Sigmoid colon (tissue), 4 donors: ENCODE data around the gene SHISAL1.
A peak's percentile ranks its signal among the peaks of the same experiment; 100 is the strongest.

ENCODE experiments used
- EP300 ChIP-seq, 4 donors: sonication (generic); formaldehyde crosslinking; IDR thresholded peaks; one replicate each; pipeline ENCODE4 v1.6.1; 2017; ENCODE audit warnings: antibody characterized with exemption in 4 of 4
- POLR2A ChIP-seq, 2 donors: fragments of 450-650 bp; IDR thresholded peaks; one replicate each; pipeline ENCODE4 v1.6.1; 2016; ENCODE audit warnings: antibody characterized with exemption in 2 of 2, mild to moderate bottlenecking in 2 of 2, moderate library complexity in 2 of 2
- POLR2AphosphoS5 ChIP-seq, 4 donors: sonication (generic); formaldehyde crosslinking; IDR thresholded peaks; one replicate each; pipeline ENCODE4 v1.6.1; 2017; ENCODE audit warnings: antibody characterized with exemption in 4 of 4
- TF ChIP-seq, protein P1 (sequence below), 4 experiments: fragments of 450-650 bp in 3 of 4; fragments of 200-600 bp in 1 of 4; IDR thresholded peaks; one replicate each; pipeline ENCODE4 v1.5.1; 2016 to 2019; ENCODE audit warnings: antibody characterized with exemption in 4 of 4, mild to moderate bottlenecking in 3 of 4, moderate library complexity in 2 of 4

DNA sequence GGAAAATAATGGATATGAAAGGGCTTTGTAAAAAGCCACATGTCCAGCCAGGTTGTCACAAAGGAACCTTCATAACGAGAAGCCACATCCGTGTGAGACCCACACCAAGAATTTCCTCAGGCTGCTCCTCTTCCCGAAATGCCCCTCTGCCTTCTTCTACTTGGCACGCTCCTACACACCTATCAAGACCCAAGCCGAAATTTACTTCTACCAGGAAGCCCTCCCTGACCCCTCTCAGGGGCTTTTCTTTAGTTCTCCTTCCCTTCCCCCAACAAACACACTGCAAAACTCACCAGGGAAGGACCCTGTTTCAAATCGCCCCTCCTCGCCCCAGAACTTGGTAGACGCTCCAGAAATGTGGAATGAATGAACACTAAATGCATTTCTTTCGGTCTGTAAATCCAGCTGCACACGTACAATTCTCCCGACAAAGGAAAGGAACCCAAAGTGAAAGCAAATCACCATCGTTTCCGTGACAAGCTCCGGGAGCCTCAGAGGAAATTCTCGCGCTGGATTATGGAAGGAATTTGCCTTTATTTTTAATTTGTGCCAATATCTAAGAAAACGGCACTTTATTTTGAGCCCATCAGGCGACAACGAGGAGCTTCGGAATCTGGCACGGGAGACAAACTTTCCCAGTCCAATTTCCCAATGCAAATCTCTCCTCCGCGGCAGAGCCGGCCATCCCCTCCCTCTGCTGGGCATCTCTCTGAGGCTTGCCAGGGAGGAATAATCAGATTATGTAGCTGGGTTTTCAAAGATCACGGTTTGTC, 13.2 kb upstream of the SHISAL1 start:
- TF ChIP-seq POLR2A (IDR thresholded peaks at IDR 0.05) (no peak), POLR2AphosphoS5 (IDR thresholded peaks at IDR 0.05) (peak in 2 of 4 donors; percentile 17 to 33), EP300 (IDR thresholded peaks at IDR 0.05) (no peak)
- TF ChIP-seq, protein P1, sequence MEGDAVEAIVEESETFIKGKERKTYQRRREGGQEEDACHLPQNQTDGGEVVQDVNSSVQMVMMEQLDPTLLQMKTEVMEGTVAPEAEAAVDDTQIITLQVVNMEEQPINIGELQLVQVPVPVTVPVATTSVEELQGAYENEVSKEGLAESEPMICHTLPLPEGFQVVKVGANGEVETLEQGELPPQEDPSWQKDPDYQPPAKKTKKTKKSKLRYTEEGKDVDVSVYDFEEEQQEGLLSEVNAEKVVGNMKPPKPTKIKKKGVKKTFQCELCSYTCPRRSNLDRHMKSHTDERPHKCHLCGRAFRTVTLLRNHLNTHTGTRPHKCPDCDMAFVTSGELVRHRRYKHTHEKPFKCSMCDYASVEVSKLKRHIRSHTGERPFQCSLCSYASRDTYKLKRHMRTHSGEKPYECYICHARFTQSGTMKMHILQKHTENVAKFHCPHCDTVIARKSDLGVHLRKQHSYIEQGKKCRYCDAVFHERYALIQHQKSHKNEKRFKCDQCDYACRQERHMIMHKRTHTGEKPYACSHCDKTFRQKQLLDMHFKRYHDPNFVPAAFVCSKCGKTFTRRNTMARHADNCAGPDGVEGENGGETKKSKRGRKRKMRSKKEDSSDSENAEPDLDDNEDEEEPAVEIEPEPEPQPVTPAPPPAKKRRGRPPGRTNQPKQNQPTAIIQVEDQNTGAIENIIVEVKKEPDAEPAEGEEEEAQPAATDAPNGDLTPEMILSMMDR (IDR thresholded peaks at IDR 0.05): peak in 2 of 4 experiments; percentile 38
